T-helper 2 cell (primary cell): Measurements from ENCODE around the gene CNTNAP2.
"Not testable (repeated sequence)": the region's sequence is repeated elsewhere in the genome, so short reads cannot be mapped to it uniquely, and the experiment has no call there.

Experiments used
- DNase-seq, 5 experiments: peaks; one replicate each; pipeline versions ENCODE4 v3.0.0 to v3.0.0-alpha.2; 2012 to 2022

Gene CNTNAP2

GRCh38 chr7:148011753-148012152 lies 1895.2 kb downstream of the CNTNAP2 start:
- no peak for DNase-seq

GRCh38 chr7:148014001-148014400 lies 1897.4 kb downstream of the CNTNAP2 start:
- no peak for DNase-seq

- no peak for DNase-seq
These were observed 1897.9 kb downstream of the CNTNAP2 start for GRCh38 chr7:148014541-148014940.

GRCh38 chr7:148017126-148017525 lies 1900.5 kb downstream of the CNTNAP2 start:
- DNase-seq: no peak

GRCh38 chr7:148020679-148021078 lies 1904.1 kb downstream of the CNTNAP2 start:
- no peak for DNase-seq

GRCh38 chr7:148021507-148022045 lies 1905.0 kb downstream of the CNTNAP2 start:
- no peak for DNase-seq

GRCh38 chr7:148022832-148023231 lies 1906.2 kb downstream of the CNTNAP2 start:
- no peak for DNase-seq

GRCh38 chr7:148026713-148027112 lies 1910.1 kb downstream of the CNTNAP2 start:
- DNase-seq: no peak

- DNase-seq: no peak
These were observed 1911.6 kb downstream of the CNTNAP2 start for GRCh38 chr7:148028165-148028564.

GRCh38 chr7:148031019-148031418 lies 1914.4 kb downstream of the CNTNAP2 start:
- no peak for DNase-seq

- DNase-seq: no peak
These were observed 1915.2 kb downstream of the CNTNAP2 start for GRCh38 chr7:148031811-148032210.

GRCh38 chr7:148035950-148036349 lies 1919.3 kb downstream of the CNTNAP2 start:
- no peak for DNase-seq

- no peak for DNase-seq
These were observed 1920.4 kb downstream of the CNTNAP2 start for GRCh38 chr7:148037044-148037443.

GRCh38 chr7:148041156-148041555 lies 1924.6 kb downstream of the CNTNAP2 start:
- DNase-seq: peak in 1 of 5 experiments; percentile 1

- DNase-seq: no peak
These were observed 1926.5 kb downstream of the CNTNAP2 start for GRCh38 chr7:148042935-148043631.

GRCh38 chr7:148044173-148044572 lies 1927.6 kb downstream of the CNTNAP2 start:
- no peak for DNase-seq

- DNase-seq: no peak
These were observed 1928.9 kb downstream of the CNTNAP2 start for GRCh38 chr7:148045521-148045920.

- no peak for DNase-seq
These were observed 1932.5 kb downstream of the CNTNAP2 start for GRCh38 chr7:148049068-148049467.

- DNase-seq: no peak
These were observed 1934.0 kb downstream of the CNTNAP2 start for GRCh38 chr7:148050492-148051158.

- no peak for DNase-seq
These were observed 1939.8 kb downstream of the CNTNAP2 start for GRCh38 chr7:148056406-148056805.

GRCh38 chr7:148058092-148058491 lies 1941.5 kb downstream of the CNTNAP2 start:
- no peak for DNase-seq

- no peak for DNase-seq
These were observed 1942.2 kb downstream of the CNTNAP2 start for GRCh38 chr7:148058753-148059152.

GRCh38 chr7:148060724-148061123 lies 1944.1 kb downstream of the CNTNAP2 start:
- no peak for DNase-seq

GRCh38 chr7:148078111-148078510 lies 1961.5 kb downstream of the CNTNAP2 start:
- DNase-seq: not testable (repeated sequence)
